ENCODE results near the gene UBAC1.
"Not testable (repeated sequence)": the region's sequence is repeated elsewhere in the genome, so short reads cannot be mapped to it uniquely, and the experiment has no call there.

Gene UBAC1

GRCh38 chr9:135957431-135957830, 3.7 kb downstream of the UBAC1 start:
- DNase-seq: no peak

- no peak for DNase-seq
These were observed 4.4 kb downstream of the UBAC1 start for GRCh38 chr9:135956802-135957174.

GRCh38 chr9:135955934-135956801, 5.0 kb downstream of the UBAC1 start:
- no peak for DNase-seq

- no peak for DNase-seq
These were observed 8.4 kb downstream of the UBAC1 start for GRCh38 chr9:135952664-135953206.

- no peak for DNase-seq
These were observed 9.1 kb downstream of the UBAC1 start for GRCh38 chr9:135951889-135952663.

GRCh38 chr9:135951310-135951709, 9.9 kb downstream of the UBAC1 start:
- not testable (repeated sequence) for DNase-seq

- DNase-seq: not testable (repeated sequence)
These were observed 10.3 kb downstream of the UBAC1 start for GRCh38 chr9:135950841-135951240.

- no peak for DNase-seq
These were observed 11.0 kb downstream of the UBAC1 start for GRCh38 chr9:135950135-135950682.

GRCh38 chr9:135949501-135950134, 11.6 kb downstream of the UBAC1 start:
- DNase-seq: no peak

- no peak for DNase-seq
These were observed 12.2 kb downstream of the UBAC1 start for GRCh38 chr9:135948968-135949367.

- DNase-seq: no peak
These were observed 12.7 kb downstream of the UBAC1 start for GRCh38 chr9:135948446-135948845.

GRCh38 chr9:135947582-135947981, 13.6 kb downstream of the UBAC1 start:
- DNase-seq: no peak

- not testable (repeated sequence) for DNase-seq
These were observed 14.1 kb downstream of the UBAC1 start for GRCh38 chr9:135947105-135947504.

GRCh38 chr9:135946392-135946994, 14.7 kb downstream of the UBAC1 start:
- no peak for DNase-seq

GRCh38 chr9:135945969-135946368, 15.2 kb downstream of the UBAC1 start:
- DNase-seq: no peak

- no peak for DNase-seq
These were observed 16.5 kb downstream of the UBAC1 start for GRCh38 chr9:135944444-135945252.

GRCh38 chr9:135943604-135944003, 17.6 kb downstream of the UBAC1 start:
- not testable (repeated sequence) for DNase-seq

GRCh38 chr9:135941288-135941995, 19.7 kb downstream of the UBAC1 start:
- DNase-seq: no peak

- no peak for DNase-seq
These were observed 21.6 kb downstream of the UBAC1 start for GRCh38 chr9:135939351-135940265.

Measured in EL (cell line).